Measurements from ENCODE around the gene C12orf43. TPM values are rescaled to one million over a fixed set of nuclear protein-coding genes. Genes with fewer than 3 reads are reported as not detected.

Gene C12orf43
- total RNA-seq, 1 donor from 2014 or later: 20.2 TPM

- Mint-ChIP-seq H3K36me3 (ENCODE audit: unreplicated experiment) (no peaks in the 10 kb centered on the region), H3K9me3 (ENCODE audit: unreplicated experiment) (peaks cover 3% of the 10 kb centered on the region), H3K4me3 (ENCODE audit: unreplicated experiment) (no peak overlapping the region), H3K27ac (ENCODE audit: unreplicated experiment) (no peak overlapping the region), H3K27me3 (ENCODE audit: unreplicated experiment) (peaks cover 4% of the 10 kb centered on the region), H3K4me1 (ENCODE audit: low read depth, unreplicated experiment) (no peaks in the 10 kb centered on the region)
- DNase-seq: no peak
- no peak for TF ChIP-seq CTCF (IDR thresholded peaks at IDR 0.05; ENCODE audit: partially characterized antibody, unreplicated experiment)
Observed at GRCh38 chr12:120983759-120984158, 32.5 kb downstream of the C12orf43 start.

DNA sequence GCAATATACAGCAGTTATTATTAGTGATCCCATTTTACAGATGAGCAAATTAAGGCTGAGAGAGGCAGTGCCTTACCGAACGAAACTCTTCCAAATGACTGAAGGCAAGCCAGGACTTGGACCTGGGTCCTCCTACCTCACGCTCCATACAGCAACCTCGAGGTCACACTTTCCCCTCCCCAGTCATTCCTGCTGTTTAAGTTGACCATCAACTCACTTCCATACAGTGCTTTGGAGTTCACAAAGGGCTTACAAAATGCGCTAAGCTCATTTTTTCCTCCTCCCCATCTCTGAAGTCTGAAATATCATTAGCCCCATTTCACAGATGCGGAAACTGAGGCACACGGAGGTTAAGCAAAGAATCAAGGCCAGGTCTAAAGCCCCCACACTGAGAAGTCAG lies 33.6 kb downstream of the C12orf43 start:
- peaks cover 4% of the 10 kb centered on the region for H3K27me3 Mint-ChIP-seq (ENCODE audit: unreplicated experiment)
- no peak overlapping the region for H3K27ac Mint-ChIP-seq (ENCODE audit: unreplicated experiment)

DNA sequence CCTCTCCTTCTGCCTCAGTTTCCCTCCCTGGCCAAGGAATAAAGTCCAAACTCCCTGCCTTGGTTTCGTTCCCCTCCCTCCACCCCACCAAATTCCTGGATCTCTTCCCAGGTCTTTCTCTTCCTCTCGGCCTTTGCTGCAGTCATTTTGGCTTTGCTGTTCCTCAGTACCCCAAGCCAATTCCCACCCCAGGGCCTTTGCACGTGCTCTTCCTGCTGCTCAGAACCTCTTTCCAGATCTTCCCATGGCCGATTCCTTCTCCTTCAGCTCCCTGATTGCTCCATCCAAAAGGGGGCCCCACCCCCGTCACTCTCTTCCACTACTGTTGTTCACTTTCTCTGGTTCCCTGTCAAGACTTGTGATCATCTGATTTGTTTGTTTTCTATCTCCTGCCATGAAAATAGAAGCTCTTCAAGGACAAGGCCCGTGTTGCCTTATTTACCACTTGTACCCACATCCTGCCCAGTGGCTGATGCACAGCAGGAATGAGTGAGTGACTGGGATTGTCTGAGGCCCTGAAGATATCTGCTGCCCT lies 34.8 kb downstream of the C12orf43 start:
- peaks cover 4% of the 10 kb centered on the region for H3K27me3 Mint-ChIP-seq (ENCODE audit: unreplicated experiment)
- no peak overlapping the region for H3K27ac Mint-ChIP-seq (ENCODE audit: unreplicated experiment)
- H3K36me3 Mint-ChIP-seq (ENCODE audit: unreplicated experiment): no peaks in the 10 kb centered on the region
- H3K9me3 Mint-ChIP-seq (ENCODE audit: unreplicated experiment): peaks cover 3% of the 10 kb centered on the region
- no peak for DNase-seq
- H3K4me3 Mint-ChIP-seq (ENCODE audit: unreplicated experiment): no peak overlapping the region
- TF ChIP-seq CTCF (IDR thresholded peaks at IDR 0.05; ENCODE audit: partially characterized antibody, unreplicated experiment): no peak
- H3K4me1 Mint-ChIP-seq (ENCODE audit: low read depth, unreplicated experiment): no peaks in the 10 kb centered on the region

More for the DNA sequence above, 33.6 kb downstream of the C12orf43 start:
- no peak for DNase-seq
- Mint-ChIP-seq H3K36me3 (ENCODE audit: unreplicated experiment) (no peaks in the 10 kb centered on the region), H3K4me3 (ENCODE audit: unreplicated experiment) (no peak overlapping the region), H3K9me3 (ENCODE audit: unreplicated experiment) (peaks cover 3% of the 10 kb centered on the region), H3K4me1 (ENCODE audit: low read depth, unreplicated experiment) (no peaks in the 10 kb centered on the region)
- TF ChIP-seq CTCF (IDR thresholded peaks at IDR 0.05; ENCODE audit: partially characterized antibody, unreplicated experiment): no peak

GRCh38 chr12:120980800-120981368 lies 35.4 kb downstream of the C12orf43 start:
- DNase-seq: no peak
- peaks cover 3% of the 10 kb centered on the region for H3K9me3 Mint-ChIP-seq (ENCODE audit: unreplicated experiment)
- H3K4me3 Mint-ChIP-seq (ENCODE audit: unreplicated experiment): no peak overlapping the region
- no peaks in the 10 kb centered on the region for H3K36me3 Mint-ChIP-seq (ENCODE audit: unreplicated experiment)
- no peaks in the 10 kb centered on the region for H3K4me1 Mint-ChIP-seq (ENCODE audit: low read depth, unreplicated experiment)
- peaks cover 4% of the 10 kb centered on the region for H3K27me3 Mint-ChIP-seq (ENCODE audit: unreplicated experiment)
- H3K27ac Mint-ChIP-seq (ENCODE audit: unreplicated experiment): no peak overlapping the region
- no peak for TF ChIP-seq CTCF (IDR thresholded peaks at IDR 0.05; ENCODE audit: partially characterized antibody, unreplicated experiment)

DNA sequence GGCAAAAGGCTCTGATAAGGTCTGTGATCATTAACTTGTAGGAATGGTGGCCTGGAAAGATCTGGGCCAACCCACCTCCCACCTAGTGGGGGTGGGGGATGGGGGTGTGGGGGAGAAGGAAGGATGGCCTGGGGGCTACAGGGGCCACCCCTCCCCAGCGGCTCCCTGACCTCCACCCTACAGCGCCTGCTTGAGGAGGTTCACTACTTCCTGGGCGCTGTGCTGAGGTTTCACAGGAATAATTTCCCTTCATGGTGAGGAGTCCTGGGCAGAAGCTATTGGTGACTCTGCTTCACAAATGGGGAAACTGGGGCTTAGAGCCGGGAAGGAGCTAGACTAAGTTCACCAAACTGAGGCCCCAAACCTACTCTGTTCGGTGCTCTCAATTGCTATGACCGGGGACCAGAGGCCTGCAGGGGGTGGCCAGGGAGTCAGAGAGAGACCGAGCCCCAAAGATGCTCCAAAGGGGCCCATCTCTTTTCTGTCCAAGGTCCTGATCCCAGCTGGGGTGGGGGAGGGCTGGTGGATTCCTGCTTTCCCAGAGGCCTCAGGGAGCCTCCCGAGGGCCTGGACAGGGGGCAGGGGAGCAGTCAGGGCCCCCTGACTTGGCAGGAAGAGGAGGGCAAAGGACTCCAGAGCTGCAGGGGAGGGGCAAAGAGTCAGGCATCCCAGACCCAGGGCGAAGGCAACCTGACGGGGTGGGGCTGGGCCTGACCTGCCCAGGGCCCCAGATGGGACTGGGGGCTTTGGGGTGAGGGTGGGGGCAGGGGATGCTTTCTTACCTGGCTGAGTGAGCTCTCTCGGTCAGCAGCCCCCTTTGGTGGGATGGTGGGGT lies 36.2 kb downstream of the C12orf43 start:
- Mint-ChIP-seq H3K27me3 (ENCODE audit: unreplicated experiment) (peaks cover 4% of the 10 kb centered on the region), H3K36me3 (ENCODE audit: unreplicated experiment) (no peaks in the 10 kb centered on the region), H3K9me3 (ENCODE audit: unreplicated experiment) (peaks cover 3% of the 10 kb centered on the region), H3K4me1 (ENCODE audit: low read depth, unreplicated experiment) (no peaks in the 10 kb centered on the region), H3K4me3 (ENCODE audit: unreplicated experiment) (no peak overlapping the region), H3K27ac (ENCODE audit: unreplicated experiment) (no peak overlapping the region)
- no peak for TF ChIP-seq CTCF (IDR thresholded peaks at IDR 0.05; ENCODE audit: partially characterized antibody, unreplicated experiment)
- DNase-seq: no peak
